SK-N-SH (cell line): ENCODE results near the gene CAPG. TPM values are rescaled to one million over a fixed set of nuclear protein-coding genes. Genes with fewer than 3 reads are reported as not detected.
"Not testable (repeated sequence)": the region's sequence is repeated elsewhere in the genome, so short reads cannot be mapped to it uniquely, and the experiment has no call there.

Source experiments
- CTCF ChIA-PET: fragments of 300-600, 350-600 bp; formaldehyde crosslinking; extraction: SDS; loops from one replicate; lab custom pipeline; 2021; lab: Yijun Ruan, JAX
- POLR2A ChIA-PET: fragments of 350-600 bp; sonication (Branson Sonifier 250); formaldehyde crosslinking; extraction: SDS; loops from one replicate; lab custom pipeline; 2020; ENCODE audit warnings: antibody characterized with exemption, inconsistent platforms; lab: Yijun Ruan, JAX
- DNase-seq: peaks from one replicate; pipeline ENCODE4 v3.0.0; 2012
- H2AFZ ChIP-seq: fragments of 200-600 bp; sonication (generic); 2 replicates; pipeline ENCODE4 v1.8.1; 2016; ENCODE audit warnings: antibody characterized with exemption, mild to moderate bottlenecking, low read depth
- H3F3A ChIP-seq: fragments of 200-600 bp; sonication (generic); replicated peaks from 2 replicates; pipeline ENCODE3; 2016; ENCODE audit warnings: antibody characterized with exemption, mild to moderate bottlenecking; ENCODE audit not compliant: insufficient read depth
- H3K27ac ChIP-seq, 2 experiments: fragments of 200-500 bp in 1 of 2; fragments of 200-600 bp in 1 of 2; sonication (Bioruptor generic) in 1 of 2; sonication (generic), shearing (Covaris generic) in 1 of 2; 2 replicates each; pipeline versions ENCODE4 v1.5.1 to v1.6.1; 2014 to 2016; ENCODE audit warnings: low read depth in 2 of 2, inconsistent platforms in 1 of 2, low read length in 1 of 2, mild to moderate bottlenecking in 1 of 2, mixed read lengths in 1 of 2
- H3K27me3 ChIP-seq: fragments of 200-600 bp; sonication (generic), shearing (Covaris generic); 2 replicates; pipeline ENCODE4 v1.6.1; 2016; ENCODE audit warnings: mixed run types; ENCODE audit not compliant: insufficient read depth
- H3K36me3 ChIP-seq, 2 experiments: fragments of 200-500 bp in 1 of 2; fragments of 200-600 bp in 1 of 2; sonication (Bioruptor generic) in 1 of 2; sonication (generic) in 1 of 2; replicated peaks in 1 of 2; 2 replicates each; pipeline versions ENCODE3 to v1.5.1; 2014 to 2016; ENCODE audit warnings: low read length in 1 of 2, mild to moderate bottlenecking in 1 of 2; ENCODE audit not compliant: insufficient read depth in 2 of 2, control insufficient read depth in 1 of 2
- H3K4me1 ChIP-seq, 2 experiments: fragments of 200-500 bp in 1 of 2; fragments of 200-600 bp in 1 of 2; sonication (Bioruptor generic) in 1 of 2; sonication (generic), shearing (Covaris generic) in 1 of 2; 2 replicates each; pipeline versions ENCODE4 v1.5.1 to v1.6.1; 2014 to 2016; ENCODE audit warnings: low read depth in 1 of 2, low read length in 1 of 2, mixed run types in 1 of 2; ENCODE audit not compliant: insufficient read depth in 2 of 2, control insufficient read depth in 1 of 2
- H3K4me2 ChIP-seq: fragments of 200-600 bp; sonication (generic), shearing (Covaris generic); 2 replicates; pipeline ENCODE4 v1.6.1; 2017; ENCODE audit warnings: mixed run types
- H3K4me3 ChIP-seq, 2 experiments: fragments of 200-500 bp in 1 of 2; fragments of 200-600 bp in 1 of 2; sonication (Bioruptor generic) in 1 of 2; sonication (generic), shearing (Covaris generic) in 1 of 2; 2 replicates each; pipeline versions ENCODE4 v1.5.1 to v1.8.1; 2014 to 2016; ENCODE audit warnings: low read depth in 2 of 2, inconsistent platforms in 1 of 2, low read length in 1 of 2, mild to moderate bottlenecking in 1 of 2, mixed read lengths in 1 of 2, moderate library complexity in 1 of 2
- H3K79me2 ChIP-seq: fragments of 200-600 bp; sonication (generic); 2 replicates; pipeline ENCODE4 v1.8.1; 2017; ENCODE audit warnings: mild to moderate bottlenecking; ENCODE audit not compliant: insufficient read depth
- H3K9ac ChIP-seq: fragments of 200-600 bp; sonication (generic); 2 replicates; pipeline ENCODE4 v1.6.1; 2017; ENCODE audit warnings: mixed run types
- H3K9me2 ChIP-seq: fragments of 200-600 bp; sonication (generic); 2 replicates; pipeline ENCODE4 v1.6.1; 2017; ENCODE audit warnings: mixed run types
- H3K9me3 ChIP-seq: fragments of 200-600 bp; sonication (generic); 2 replicates; pipeline ENCODE4 v1.6.1; 2017; ENCODE audit warnings: mixed run types, mild to moderate bottlenecking, moderate library complexity
- H4K20me1 ChIP-seq: fragments of 200-600 bp; sonication (generic); 2 replicates; pipeline ENCODE4 v1.6.1; 2017; ENCODE audit warnings: mild to moderate bottlenecking, mixed run types; ENCODE audit not compliant: insufficient read depth
- CTCF ChIP-seq: fragments of 200-600 bp; sonication (generic); IDR thresholded peaks from 2 replicates; pipeline ENCODE4 v1.6.1; 2017; ENCODE audit warnings: antibody characterized with exemption, mild to moderate bottlenecking, moderate library complexity
- ELF1 ChIP-seq: IDR thresholded peaks from 2 replicates; pipeline ENCODE4 v1.4.0; 2012
- EP300 ChIP-seq, 2 experiments: IDR thresholded peaks; 2 replicates each; pipeline versions ENCODE4 v1.4.0 to v1.6.1; 2012; ENCODE audit warnings: borderline replicate concordance in 1 of 2, low read depth in 1 of 2, low read length in 1 of 2
- FOXJ3 ChIP-seq: sonication (generic); formaldehyde crosslinking; IDR thresholded peaks from 2 replicates; pipeline ENCODE4 v1.5.1; 2020; ENCODE audit warnings: mild to moderate bottlenecking, missing genetic modification reagents
- GABPA ChIP-seq: IDR thresholded peaks from 2 replicates; pipeline ENCODE4 v1.4.0; 2012; ENCODE audit warnings: low read depth, mild to moderate bottlenecking
- MEF2A ChIP-seq: IDR thresholded peaks from 2 replicates; pipeline ENCODE4 v1.4.0; 2012; ENCODE audit warnings: low read depth, borderline replicate concordance
- MXI1 ChIP-seq: IDR thresholded peaks from 2 replicates; pipeline ENCODE4 v1.6.1; 2012; ENCODE audit warnings: mild to moderate bottlenecking, low read depth, low read length, improper control_type of control experiment
- RAD21 ChIP-seq: IDR thresholded peaks from 2 replicates; pipeline ENCODE4 v1.6.1; 2012; ENCODE audit warnings: mild to moderate bottlenecking, low read length
- RCOR1 ChIP-seq: fragments of 150-350 bp; IDR thresholded peaks from 2 replicates; pipeline ENCODE4 v1.6.1; 2017; ENCODE audit warnings: antibody characterized with exemption, low read length
- REST ChIP-seq: IDR thresholded peaks from 2 replicates; pipeline ENCODE4 v1.6.1; 2012; ENCODE audit warnings: mild to moderate bottlenecking, low read depth, low read length, moderate library complexity
- RFX5 ChIP-seq: IDR thresholded peaks from 2 replicates; pipeline ENCODE4 v1.6.1; 2012; ENCODE audit warnings: mild to moderate bottlenecking, improper control_type of control experiment, low read length
- RXRA ChIP-seq: IDR thresholded peaks from 2 replicates; pipeline ENCODE4 v1.4.0; 2012; ENCODE audit warnings: low read depth, mild to moderate bottlenecking, borderline replicate concordance
- SIN3A ChIP-seq: IDR thresholded peaks from 2 replicates; pipeline ENCODE4 v1.6.1; 2012; ENCODE audit warnings: low read depth, mild to moderate bottlenecking, low read length, moderate library complexity, borderline replicate concordance
- TCF12 ChIP-seq: IDR thresholded peaks from 2 replicates; pipeline ENCODE4 v1.4.0; 2012
- USF2 ChIP-seq: fragments of 150-350 bp; IDR thresholded peaks from 2 replicates; pipeline ENCODE4 v1.6.1; 2017; ENCODE audit warnings: antibody characterized with exemption, low read length, low read depth, borderline replicate concordance
- WGBS: methylation state at CpG from one replicate; pipeline ENCODE4 v1.1.6; 2017; ENCODE audit warnings: low lambda C conversion rate; 5-methylcytosine and 5-hydroxymethylcytosine counted together
- polyA plus RNA-seq, 3 experiments: library from polyadenylated mRNA; depleted of rRNA; stranded (reverse); fragments of >200 nt; gene quantifications; 2 replicates each; pipeline ENCODE4 v1.2.3, GENCODE V29; 2012

Gene CAPG
- polyA plus RNA-seq, 1 of the 3 experiments (the other 2 are of a cell fraction), result 1.2 TPM

- TF ChIP-seq USF2 (no peak), RCOR1 (no peak), RAD21 (no peak), EP300 (IDR thresholded peaks at IDR 0.05; ENCODE audit: borderline replicate concordance in 1 of 2, low read depth in 1 of 2, low read length in 1 of 2) (no peak), RXRA (no peak), RFX5 (no peak), SIN3A (no peak), MXI1 (no peak), MEF2A (no peak)
Measured at GRCh38 chr2:85414761-85415553, 4.8 kb upstream of the CAPG start (continued).

- POLR2A ChIA-PET, result interaction anchor here (0.6 kb wide), 1 partner anchor 99 kb away, joined by 3 read pairs; no protein-coding TSS in a partner anchor
- CTCF ChIA-PET, result interaction anchor here (0.7 to 1.4 kb wide), 2 partner anchors 138 to 142 kb away, joined by 3 to 4 read pairs; no protein-coding TSS in a partner anchor
- H4K20me1 ChIP-seq, H3F3A ChIP-seq, H3K4me2 ChIP-seq, H3K27ac ChIP-seq, H3K9ac ChIP-seq, H3K4me3 ChIP-seq, H3K9me3 ChIP-seq, H3K79me2 ChIP-seq, DNase-seq, H3K27me3 ChIP-seq, H3K9me2 ChIP-seq, H2AFZ ChIP-seq, H3K36me3 ChIP-seq: not testable (repeated sequence)
- WGBS, result 100% methylated on average over 5 of the region's 5 CpGs
- peaks cover 4 to 23% of the 10 kb centered on the region in 2 experiments; a peak in 1 of 4 replicates for H3K4me1 ChIP-seq
Measured at GRCh38 chr2:85414421-85414759, 4.2 kb upstream of the CAPG start.

- H3F3A ChIP-seq, result no peaks in the 10 kb centered on the region
- no peak overlapping the region for H3K9ac ChIP-seq
- H4K20me1 ChIP-seq, result no peaks in the 10 kb centered on the region
- ChIA-PET CTCF (interaction anchor here (1.4 kb wide), 1 partner anchor 138 kb away, joined by 4 read pairs; no protein-coding TSS in a partner anchor), POLR2A (interaction anchor here (0.6 kb wide), 1 partner anchor 99 kb away, joined by 3 read pairs; no protein-coding TSS in a partner anchor)
- no peak overlapping the region for H3K27ac ChIP-seq
- H2AFZ ChIP-seq, result no peak overlapping the region
- peaks cover 0 to 17% of the 10 kb centered on the region in 2 experiments; a peak in 1 of 4 replicates for H3K4me1 ChIP-seq
- H3K4me2 ChIP-seq, result no peak overlapping the region
- H3K4me3 ChIP-seq, result no peak overlapping the region
- H3K9me2 ChIP-seq, result no peaks in the 10 kb centered on the region
- no peaks in the 10 kb centered on the region for H3K36me3 ChIP-seq
- no peaks in the 10 kb centered on the region for H3K9me3 ChIP-seq
- H3K27me3 ChIP-seq, result no peaks in the 10 kb centered on the region
- H3K79me2 ChIP-seq, result 0 out of 2 replicates have a peak, but pooled peaks cover under 1% of the 10 kb centered on the region
- DNase-seq, result no peak
- whole genome bisulfite sequencing, result 74% methylated on average over 24 of the region's 44 CpGs
- TF ChIP-seq SIN3A, result no peak
- TF ChIP-seq GABPA, result no peak
- TF ChIP-seq FOXJ3, result no peak
- no peak for TF ChIP-seq MXI1
- TF ChIP-seq CTCF, result no peak
- no peak for TF ChIP-seq TCF12
- TF ChIP-seq REST, result no peak
- no peak for TF ChIP-seq ELF1
- no peak for TF ChIP-seq USF2
Measured at GRCh38 chr2:85413592-85414420, 3.6 kb upstream of the CAPG start.
